ENCODE data around the gene CEP55. TPM values are rescaled to one million over a fixed set of nuclear protein-coding genes. Genes with fewer than 3 reads are reported as not detected.

The CEP55 gene
- total and polyA plus RNA-seq, 9 of the 15 experiments (the other 6 are each of a cell fraction or from before 2014, with no cell fraction given) = 4.4 to 32.5 (median 18.1) TPM

GRCh38 chr10:93554760-93555432, 58.5 kb downstream of the CEP55 start:
- Histone ChIP-seq H3K4me1 (replicated peaks in 1 of 2; ENCODE audit: control insufficient read depth in 2 of 2, insufficient read depth in 2 of 2, low read length in 2 of 2) (peaks cover 0 to 11% of the 10 kb centered on the region in 2 experiments; a peak in 3 of 5 replicates), H3K27me3 (ENCODE audit: control insufficient read depth in 2 of 2, insufficient read depth in 2 of 2, low read length in 2 of 2) (peaks cover 0 to 8% of the 10 kb centered on the region in 2 experiments; a peak in 1 of 5 replicates), H3K4me3 (no peak overlapping the region), H3K9me1 (ENCODE audit: control insufficient read depth, insufficient read depth, low read length) (no peaks in the 10 kb centered on the region), H3K9me3 (replicated peaks; ENCODE audit: control insufficient read depth, insufficient read depth, low read depth, low read length) (no peaks in the 10 kb centered on the region), H2AFZ (ENCODE audit: low read depth, low read length) (peak overlapping the region; percentile 70), H3K79me2 (ENCODE audit: control insufficient read depth, insufficient read depth, low read length) (no peaks in the 10 kb centered on the region), H3K9ac (ENCODE audit: insufficient read depth in 1 of 2, low read depth in 2 of 2, low read length in 2 of 2) (peak overlapping the region in 1 of 2 experiments; percentile 50; a peak in 1 of 4 replicates), H4K20me1 (replicated peaks; ENCODE audit: control insufficient read depth, insufficient read depth, low read length) (no peaks in the 10 kb centered on the region), H3K4me2 (ENCODE audit: insufficient read depth, low read length) (peak overlapping the region; percentile 64), H3K36me3 (ENCODE audit: control insufficient read depth, insufficient read depth, low read length) (no peaks in the 10 kb centered on the region; the same call in 2 of the 3 replicates), H3K27ac (ENCODE audit: extremely low read depth, low read depth, low read length) (peak overlapping the region; percentile 42; the same call in 2 of the 3 replicates)
- DNase-seq (ENCODE audit: extremely low read depth in 1 of 4, low spot score in 3 of 4) (peak; percentile 66 to 80 (median 70)), ATAC-seq (peak; percentile 97), FAIRE-seq (peak; percentile 77)
- ChIA-PET POLR2A (interaction anchor here (0.7 to 1.7 kb wide), 3 partner anchors 13 to 20 kb away, joined by 3 to 5 read pairs (median 4); no protein-coding TSS in a partner anchor), CTCF (ENCODE audit: low intra/inter-chr PET ratio) (interaction anchor here (0.6 to 1.6 kb wide), 2 partner anchors 125 to 535 kb away, joined by 3 to 8 read pairs; no protein-coding TSS in a partner anchor)
- in situ Hi-C loops (cut with MboI) (no loop called here), intact Hi-C loops (cut with micrococcal nuclease) (loop anchor here (5.0 to 10.0 kb wide), 2 partner anchors 127 to 260 kb away; no protein-coding TSS in a partner anchor)
- WGBS (ENCODE audit: insufficient coverage, low coverage, missing lambda C conversion rate) = 7% methylated on average over 10 of the region's 14 CpGs
- BruUV-seq (replicated peaks) = no TSS peak
- TF ChIP-seq ATF3 (IDR thresholded peaks at IDR 0.05) (0 out of 2 replicates have a peak, but pooled peaks have one; percentile 16), ATF3 (CRISPR knock-in tag; conservative IDR thresholded peaks at IDR 0.05) (no peak), CBX8 (IDR thresholded peaks at IDR 0.05; ENCODE audit: borderline replicate concordance, extremely low read depth, low read depth, low read length, poor library complexity, severe bottlenecking) (no peak), RNF2 (IDR thresholded peaks at IDR 0.05) (no peak), SMAD4 (CRISPR knock-in tag; conservative IDR thresholded peaks at IDR 0.05) (no peak), POU5F1 (IDR thresholded peaks at IDR 0.05; ENCODE audit: borderline replicate concordance, low read depth, low read length, partially characterized antibody) (no peak), JUND (IDR thresholded peaks at IDR 0.05; ENCODE audit: borderline replicate concordance, low read depth, low read length) (peak; percentile 28; the same call in 1 of the 2 replicates), JUND (tag; IDR thresholded peaks at IDR 0.05; ENCODE audit: borderline replicate concordance, low read depth, low read length) (no peak), SMC3 (conservative IDR thresholded peaks at IDR 0.05; ENCODE audit: insufficient read depth, low read depth, low read length) (peak; percentile 43; the same call in 1 of the 2 replicates), CREM (IDR thresholded peaks at IDR 0.05; ENCODE audit: low read depth) (peak; percentile 31; the same call in 1 of the 2 replicates), RAD21 (CRISPR knock-in tag; conservative IDR thresholded peaks at IDR 0.05 in 1 of 2, IDR thresholded peaks at IDR 0.05 in 1 of 2) (peak in 1 of 2 experiments; percentile 67; a peak in 3 of 4 replicates), SP2 (IDR thresholded peaks at IDR 0.05; ENCODE audit: extremely low read depth, low read depth, low read length, poor library complexity, severe bottlenecking) (no peak), EGR1 (conservative IDR thresholded peaks at IDR 0.05) (peak; percentile 35; the same call in 1 of the 2 replicates), MAZ (CRISPR knock-in tag; conservative IDR thresholded peaks at IDR 0.05 in 1 of 2, IDR thresholded peaks at IDR 0.05 in 1 of 2) (0 out of 4 replicates have a peak, but pooled peaks of 1 of the 2 experiments have one; percentile 16)
- TF ChIP-seq, protein P1, sequence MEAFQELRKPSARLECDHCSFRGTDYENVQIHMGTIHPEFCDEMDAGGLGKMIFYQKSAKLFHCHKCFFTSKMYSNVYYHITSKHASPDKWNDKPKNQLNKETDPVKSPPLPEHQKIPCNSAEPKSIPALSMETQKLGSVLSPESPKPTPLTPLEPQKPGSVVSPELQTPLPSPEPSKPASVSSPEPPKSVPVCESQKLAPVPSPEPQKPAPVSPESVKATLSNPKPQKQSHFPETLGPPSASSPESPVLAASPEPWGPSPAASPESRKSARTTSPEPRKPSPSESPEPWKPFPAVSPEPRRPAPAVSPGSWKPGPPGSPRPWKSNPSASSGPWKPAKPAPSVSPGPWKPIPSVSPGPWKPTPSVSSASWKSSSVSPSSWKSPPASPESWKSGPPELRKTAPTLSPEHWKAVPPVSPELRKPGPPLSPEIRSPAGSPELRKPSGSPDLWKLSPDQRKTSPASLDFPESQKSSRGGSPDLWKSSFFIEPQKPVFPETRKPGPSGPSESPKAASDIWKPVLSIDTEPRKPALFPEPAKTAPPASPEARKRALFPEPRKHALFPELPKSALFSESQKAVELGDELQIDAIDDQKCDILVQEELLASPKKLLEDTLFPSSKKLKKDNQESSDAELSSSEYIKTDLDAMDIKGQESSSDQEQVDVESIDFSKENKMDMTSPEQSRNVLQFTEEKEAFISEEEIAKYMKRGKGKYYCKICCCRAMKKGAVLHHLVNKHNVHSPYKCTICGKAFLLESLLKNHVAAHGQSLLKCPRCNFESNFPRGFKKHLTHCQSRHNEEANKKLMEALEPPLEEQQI (IDR thresholded peaks at IDR 0.05) = no peak

Data from K562 (cell line).